ENCODE data around the gene MRE11.

GRCh38 chr11:94521684-94522083 is 28.0 kb upstream of the MRE11 start:
- TF ChIP-seq CTCF (IDR thresholded peaks at IDR 0.05): no peak
- no peak for TF ChIP-seq POLR2AphosphoS5 (IDR thresholded peaks at IDR 0.05; ENCODE audit: insufficient read depth in 1 of 2, low read depth in 1 of 2)
- TF ChIP-seq POLR2A (IDR thresholded peaks at IDR 0.05): no peak
